Sigmoid colon (tissue), 3 donors: ENCODE results near the gene MTA3.

Source experiments
- POLR2A ChIP-seq, 2 donors: fragments of 450-650 bp; IDR thresholded peaks; one replicate each; pipeline ENCODE4 v1.6.1; 2016; ENCODE audit warnings: antibody characterized with exemption in 2 of 2, mild to moderate bottlenecking in 2 of 2, moderate library complexity in 2 of 2
- TF ChIP-seq, protein P1 (sequence below), 4 experiments: fragments of 450-650 bp in 3 of 4; fragments of 200-600 bp in 1 of 4; IDR thresholded peaks; one replicate each; pipeline ENCODE4 v1.5.1; 2016 to 2019; ENCODE audit warnings: antibody characterized with exemption in 4 of 4, mild to moderate bottlenecking in 3 of 4, moderate library complexity in 2 of 4

DNA sequence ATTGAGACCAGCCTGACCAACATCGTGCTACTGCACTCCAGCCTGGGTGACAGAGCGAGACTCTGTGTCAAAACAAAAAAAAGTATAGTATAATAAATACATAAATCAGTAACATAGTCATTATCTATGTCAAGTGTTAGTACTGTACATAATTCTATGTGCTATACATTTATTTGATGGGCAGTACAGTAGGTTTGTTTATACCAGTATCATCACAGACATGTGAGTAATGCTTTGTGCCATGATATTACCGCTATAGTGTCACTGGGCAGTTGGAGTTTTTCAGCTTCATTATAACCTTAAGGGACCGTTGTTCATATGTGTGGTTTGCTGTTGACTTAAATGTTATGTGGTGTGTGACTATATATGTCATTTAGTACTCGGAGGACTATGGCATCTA is 24.9 kb downstream of the MTA3 start:
- TF ChIP-seq, protein P1, sequence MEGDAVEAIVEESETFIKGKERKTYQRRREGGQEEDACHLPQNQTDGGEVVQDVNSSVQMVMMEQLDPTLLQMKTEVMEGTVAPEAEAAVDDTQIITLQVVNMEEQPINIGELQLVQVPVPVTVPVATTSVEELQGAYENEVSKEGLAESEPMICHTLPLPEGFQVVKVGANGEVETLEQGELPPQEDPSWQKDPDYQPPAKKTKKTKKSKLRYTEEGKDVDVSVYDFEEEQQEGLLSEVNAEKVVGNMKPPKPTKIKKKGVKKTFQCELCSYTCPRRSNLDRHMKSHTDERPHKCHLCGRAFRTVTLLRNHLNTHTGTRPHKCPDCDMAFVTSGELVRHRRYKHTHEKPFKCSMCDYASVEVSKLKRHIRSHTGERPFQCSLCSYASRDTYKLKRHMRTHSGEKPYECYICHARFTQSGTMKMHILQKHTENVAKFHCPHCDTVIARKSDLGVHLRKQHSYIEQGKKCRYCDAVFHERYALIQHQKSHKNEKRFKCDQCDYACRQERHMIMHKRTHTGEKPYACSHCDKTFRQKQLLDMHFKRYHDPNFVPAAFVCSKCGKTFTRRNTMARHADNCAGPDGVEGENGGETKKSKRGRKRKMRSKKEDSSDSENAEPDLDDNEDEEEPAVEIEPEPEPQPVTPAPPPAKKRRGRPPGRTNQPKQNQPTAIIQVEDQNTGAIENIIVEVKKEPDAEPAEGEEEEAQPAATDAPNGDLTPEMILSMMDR (IDR thresholded peaks at IDR 0.05), result no peak
- no peak for TF ChIP-seq POLR2A (IDR thresholded peaks at IDR 0.05)
